ENCODE measurements around the gene GMPPA. TPM values are rescaled to one million over a fixed set of nuclear protein-coding genes. Genes with fewer than 3 reads are reported as not detected.

Gene GMPPA
- total RNA-seq, 1 donor from 2014 or later, result 52.9 TPM

DNA sequence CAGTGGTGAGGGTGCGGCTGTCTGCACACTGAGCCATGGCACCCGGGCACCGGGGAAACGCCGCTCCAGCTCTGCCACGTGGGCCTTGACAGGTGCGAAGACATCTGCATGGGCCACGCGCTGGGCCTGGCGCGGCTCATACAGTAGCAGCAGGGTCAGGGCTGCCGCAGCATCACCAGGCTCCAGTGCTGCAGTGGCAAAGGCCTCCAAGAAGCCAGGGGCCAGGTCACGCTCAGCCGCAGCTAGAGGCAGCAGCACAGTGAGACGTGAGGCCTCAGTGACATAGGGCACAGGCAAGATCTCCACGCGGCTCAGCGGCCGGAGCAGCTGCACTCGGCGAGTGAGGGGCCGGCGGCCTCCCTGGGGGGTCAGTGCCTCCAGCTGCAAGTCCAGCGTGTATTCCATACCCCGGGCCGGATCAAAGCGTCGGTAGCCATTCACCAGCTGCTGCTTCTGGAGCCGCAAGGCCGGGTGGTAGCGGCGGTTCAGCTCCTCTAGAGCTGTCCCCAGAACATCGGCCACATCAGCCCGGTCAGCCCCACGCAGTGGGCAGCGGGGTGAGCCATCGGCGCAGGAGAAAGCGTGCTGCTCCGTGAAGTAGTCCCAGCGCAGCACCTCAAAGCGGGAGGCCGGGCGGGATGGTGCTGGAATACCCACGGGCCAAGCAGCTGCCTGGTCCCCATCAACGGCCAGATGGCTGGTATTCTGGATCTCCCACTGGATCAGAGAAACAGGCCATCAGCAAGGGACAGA lies 41.4 kb downstream of the GMPPA start:
- no peak overlapping the region for H3K4me3 Mint-ChIP-seq (ENCODE audit: low read depth)
- intact Hi-C loops (cut with micrococcal nuclease), result loop anchor here (10.0 kb wide), 1 partner anchor 365 kb away; the partner anchor contains the start of genes CNPPD1, RETREG2 and SLC23A3
- H3K9me3 Mint-ChIP-seq, result no peaks in the 10 kb centered on the region
- H3K36me3 Mint-ChIP-seq (ENCODE audit: low read depth), result peaks cover 15% of the 10 kb centered on the region
- peaks cover 10% of the 10 kb centered on the region for H3K27me3 Mint-ChIP-seq (ENCODE audit: low read depth)
- H3K27ac Mint-ChIP-seq, result no peak overlapping the region
- DNase-seq (ENCODE audit: low spot score), result no peak
- H3K4me1 Mint-ChIP-seq (ENCODE audit: low read depth), result peaks cover 11% of the 10 kb centered on the region

DNA sequence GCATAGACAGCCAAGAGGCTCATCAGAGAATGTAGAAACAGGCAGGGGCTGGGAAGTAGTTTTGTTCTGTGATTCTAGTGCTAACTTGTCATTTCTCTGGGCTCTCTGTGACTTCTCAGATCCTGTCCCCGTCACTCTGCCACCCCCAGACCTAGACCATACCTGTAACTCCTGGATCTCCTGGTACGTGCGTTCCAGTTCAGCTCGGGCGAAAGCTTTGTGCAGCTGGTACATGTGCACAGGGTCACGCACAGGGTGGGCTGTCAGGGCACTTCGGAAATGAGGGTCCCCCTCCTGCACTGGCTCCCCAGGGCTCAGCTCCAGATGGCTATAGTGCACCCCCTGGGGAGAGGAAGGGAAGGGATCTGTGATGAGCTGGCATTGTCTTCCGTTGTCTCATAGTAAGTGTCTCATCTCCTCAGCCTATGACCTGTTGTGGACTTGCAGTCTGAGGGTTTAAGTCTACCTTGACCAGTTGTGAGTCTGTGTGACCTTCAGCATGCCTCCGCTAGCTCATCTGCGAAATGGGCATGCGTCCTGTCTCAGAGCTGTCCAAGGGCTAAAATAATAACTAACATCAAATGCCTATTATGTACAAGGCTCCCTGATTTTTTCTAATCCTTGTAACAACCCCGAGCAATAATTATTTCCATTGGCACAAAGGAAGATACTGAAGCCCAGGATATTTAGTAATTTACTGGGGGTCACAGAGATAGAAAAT lies 42.3 kb downstream of the GMPPA start:
- no peaks in the 10 kb centered on the region for H3K9me3 Mint-ChIP-seq
- H3K36me3 Mint-ChIP-seq (ENCODE audit: low read depth), result peaks cover 15% of the 10 kb centered on the region
- intact Hi-C loops (cut with micrococcal nuclease), result loop anchor here (1.0 to 10.0 kb wide), 4 partner anchors 43 to 366 kb away; partner anchors contain the start of genes CNPPD1, GMPPA, RETREG2 and SLC23A3
- H3K27me3 Mint-ChIP-seq (ENCODE audit: low read depth), result peaks cover 11% of the 10 kb centered on the region
- no peak overlapping the region for H3K27ac Mint-ChIP-seq
- DNase-seq (ENCODE audit: low spot score), result no peak
- H3K4me1 Mint-ChIP-seq (ENCODE audit: low read depth), result peaks cover 11% of the 10 kb centered on the region
- peak overlapping the region; percentile 26 for H3K4me3 Mint-ChIP-seq (ENCODE audit: low read depth)

DNA sequence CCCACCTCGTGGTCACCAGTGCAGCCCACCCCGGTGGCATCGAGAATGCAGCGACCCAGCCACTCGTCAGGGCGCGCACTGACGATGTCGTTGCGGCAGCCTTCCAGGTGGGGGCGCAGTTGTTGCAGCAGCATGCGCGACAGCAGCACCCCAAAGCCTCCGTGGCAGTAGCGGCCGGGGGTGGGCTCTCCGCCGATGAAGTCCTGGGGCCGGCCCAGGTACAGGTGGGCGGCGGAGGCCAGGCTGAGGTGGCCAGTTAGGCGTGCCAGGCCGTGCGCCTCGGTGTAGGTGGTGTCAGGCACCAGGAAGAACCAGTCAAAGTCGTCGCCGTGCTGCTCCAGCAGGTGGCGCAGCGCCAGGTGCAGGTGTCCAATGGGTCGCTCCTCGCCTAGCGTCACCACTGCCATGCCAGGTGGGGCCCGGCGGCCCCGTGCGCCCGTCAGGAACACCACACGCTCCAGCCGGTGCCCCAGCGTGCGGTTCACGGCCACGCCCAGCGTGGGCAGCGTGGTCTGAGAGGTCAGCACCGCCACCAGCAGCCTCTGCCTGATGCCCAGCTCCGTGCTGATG lies 43.0 kb downstream of the GMPPA start:
- Mint-ChIP-seq H3K36me3 (ENCODE audit: low read depth) (peaks cover 15% of the 10 kb centered on the region), H3K4me3 (ENCODE audit: low read depth) (peak overlapping the region; percentile 91), H3K9me3 (no peaks in the 10 kb centered on the region), H3K27ac (no peak overlapping the region), H3K4me1 (ENCODE audit: low read depth) (peaks cover 11% of the 10 kb centered on the region), H3K27me3 (ENCODE audit: low read depth) (peaks cover 16% of the 10 kb centered on the region)
- peak; percentile 84 for DNase-seq (ENCODE audit: low spot score)
- intact Hi-C loops (cut with micrococcal nuclease), result loop anchor here (1.0 to 10.0 kb wide), 5 partner anchors 17 to 367 kb away; partner anchors contain the start of genes CNPPD1, GMPPA, RETREG2 and SLC23A3

DNA sequence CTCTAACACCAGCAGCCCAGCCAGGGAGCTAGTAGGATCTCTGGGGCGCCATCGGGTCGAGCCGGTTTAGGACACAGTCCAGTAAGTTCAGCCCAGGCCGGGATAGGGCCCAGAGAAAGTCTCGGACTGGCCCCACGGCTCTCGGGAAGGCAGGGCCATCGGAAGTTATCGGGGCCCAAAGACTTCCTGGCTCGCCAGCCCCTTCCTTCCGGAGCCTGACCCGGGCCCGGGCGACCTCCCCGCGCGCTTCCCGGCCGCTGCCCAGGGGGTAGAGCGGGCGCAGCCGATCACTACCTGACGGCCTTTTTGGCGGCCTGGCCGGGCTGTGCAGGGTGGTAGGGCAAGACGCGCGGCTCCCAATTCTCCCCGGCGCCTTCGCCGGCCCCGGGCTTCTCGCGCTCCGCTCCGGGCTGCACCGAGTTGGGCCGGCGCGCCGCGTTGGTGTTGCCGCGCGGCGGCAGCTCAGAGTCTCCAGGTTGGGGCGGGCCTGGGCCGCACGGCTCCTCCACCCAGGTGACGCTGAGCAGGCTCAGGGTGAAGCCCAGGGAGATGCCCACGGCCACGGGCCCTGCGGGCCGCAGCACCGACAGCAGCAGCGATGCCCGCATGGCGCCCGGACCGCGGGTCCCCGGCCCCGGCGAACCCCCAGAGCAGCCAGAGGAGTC lies 44.4 kb downstream of the GMPPA start:
- no peak for DNase-seq (ENCODE audit: low spot score)
- peaks cover 15% of the 10 kb centered on the region for H3K36me3 Mint-ChIP-seq (ENCODE audit: low read depth)
- peak overlapping the region; percentile 19 for H3K27ac Mint-ChIP-seq
- H3K4me3 Mint-ChIP-seq (ENCODE audit: low read depth), result peak overlapping the region; percentile 91
- H3K27me3 Mint-ChIP-seq (ENCODE audit: low read depth), result peaks cover 16% of the 10 kb centered on the region
- peaks cover 11% of the 10 kb centered on the region for H3K4me1 Mint-ChIP-seq (ENCODE audit: low read depth)
- intact Hi-C loops (cut with micrococcal nuclease), result loop anchor here (1.0 to 10.0 kb wide), 5 partner anchors 9 to 368 kb away; partner anchors contain the start of genes CNPPD1, RETREG2, SLC23A3 and STK11IP
- H3K9me3 Mint-ChIP-seq, result no peaks in the 10 kb centered on the region

DNA sequence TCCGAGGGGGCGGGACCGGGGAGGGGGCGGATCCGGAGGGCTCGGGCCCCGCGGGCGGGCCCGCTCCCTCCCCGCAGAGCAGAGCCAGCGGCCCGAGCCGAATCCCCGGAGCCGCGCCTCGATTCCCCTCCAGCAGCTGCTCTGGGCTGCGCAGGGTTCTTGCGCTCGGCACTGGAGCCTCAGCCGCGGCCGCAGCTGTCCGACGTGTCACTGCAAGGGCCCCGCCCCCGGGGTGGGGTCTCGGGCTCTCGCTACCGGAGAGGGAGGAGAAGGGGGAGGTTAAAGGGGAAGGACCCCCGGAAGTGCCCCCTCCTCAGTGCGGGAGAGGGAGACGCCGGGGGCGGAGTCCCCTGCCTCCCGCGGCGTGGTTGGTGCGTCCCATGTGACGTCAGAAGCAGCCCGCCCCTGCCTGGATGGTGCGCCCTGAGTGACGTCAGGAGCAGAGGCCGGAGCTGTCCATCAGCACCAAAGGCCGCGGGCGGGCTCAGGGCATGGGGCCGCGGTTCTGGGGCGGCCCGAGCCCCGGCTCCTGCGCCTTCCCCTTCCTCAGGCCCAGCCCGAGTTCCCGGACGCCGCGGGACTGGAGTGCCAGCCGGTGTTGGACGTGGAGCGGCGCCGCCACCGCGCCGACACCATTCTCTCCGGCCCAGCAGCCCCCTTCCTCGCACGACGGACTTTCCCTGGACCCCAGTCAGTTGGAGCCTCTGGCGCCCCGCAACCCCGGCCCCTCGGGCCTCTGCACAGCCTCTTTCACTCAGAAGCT lies 45.1 kb downstream of the GMPPA start, which contains the start of the genes CHPF and TMEM198:
CHPF (minus strand) TSS at position 214 of the 763 bp plus-strand sequence. CDS start 271 bp downstream, outside the sequence.
TMEM198 (plus strand) TSS at position 433 of the 763 bp plus-strand sequence. CDS start 700 bp downstream, outside the sequence.
- H3K4me1 Mint-ChIP-seq (ENCODE audit: low read depth), result peaks cover 11% of the 10 kb centered on the region
- H3K27ac Mint-ChIP-seq, result peak within 1 kb of the TSS; percentile 71

DNA sequence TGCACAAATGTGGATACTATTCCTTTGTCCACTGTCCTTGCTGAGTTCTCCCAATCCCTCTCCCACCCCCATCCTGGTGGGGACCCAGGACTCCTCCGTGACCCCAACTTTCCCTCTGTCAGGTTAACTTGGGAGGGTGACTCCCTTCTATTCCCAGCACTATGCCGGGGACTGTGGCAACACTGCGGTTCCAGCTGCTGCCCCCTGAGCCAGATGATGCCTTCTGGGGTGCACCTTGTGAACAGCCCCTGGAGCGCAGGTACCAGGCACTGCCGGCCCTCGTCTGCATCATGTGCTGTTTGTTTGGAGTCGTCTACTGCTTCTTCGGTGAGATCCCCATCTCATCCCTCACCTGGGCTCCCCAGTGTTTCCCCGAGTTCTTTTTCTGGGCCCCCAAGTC lies 45.9 kb downstream of the GMPPA start:
- intact Hi-C loops (cut with micrococcal nuclease), result loop anchor here (10.0 kb wide), 1 partner anchor 370 kb away; the partner anchor contains the start of genes CNPPD1, RETREG2 and SLC23A3
- H3K9me3 Mint-ChIP-seq, result no peaks in the 10 kb centered on the region
- H3K27me3 Mint-ChIP-seq (ENCODE audit: low read depth), result peaks cover 16% of the 10 kb centered on the region
- peaks cover 11% of the 10 kb centered on the region for H3K4me1 Mint-ChIP-seq (ENCODE audit: low read depth)
- DNase-seq (ENCODE audit: low spot score), result no peak
- H3K36me3 Mint-ChIP-seq (ENCODE audit: low read depth), result peaks cover 11% of the 10 kb centered on the region
- H3K27ac Mint-ChIP-seq, result no peak overlapping the region
- peak overlapping the region; percentile 78 for H3K4me3 Mint-ChIP-seq (ENCODE audit: low read depth)

More for the DNA sequence above, 45.1 kb downstream of the GMPPA start, which contains the start of the genes CHPF and TMEM198:
- intact Hi-C loops (cut with micrococcal nuclease), result loop anchor here (1.0 to 10.0 kb wide), 5 partner anchors 9 to 369 kb away; partner anchors contain the start of genes CNPPD1, RETREG2, SLC23A3 and STK11IP
- peaks cover 11% of the 10 kb centered on the region for H3K36me3 Mint-ChIP-seq (ENCODE audit: low read depth)
- peak within 1 kb of the TSS; percentile 91 for H3K4me3 Mint-ChIP-seq (ENCODE audit: low read depth)
- DNase-seq (ENCODE audit: low spot score), result peak; percentile 93
- H3K27me3 Mint-ChIP-seq (ENCODE audit: low read depth), result peaks cover 16% of the 10 kb centered on the region
- no peaks in the 10 kb centered on the region for H3K9me3 Mint-ChIP-seq

DNA sequence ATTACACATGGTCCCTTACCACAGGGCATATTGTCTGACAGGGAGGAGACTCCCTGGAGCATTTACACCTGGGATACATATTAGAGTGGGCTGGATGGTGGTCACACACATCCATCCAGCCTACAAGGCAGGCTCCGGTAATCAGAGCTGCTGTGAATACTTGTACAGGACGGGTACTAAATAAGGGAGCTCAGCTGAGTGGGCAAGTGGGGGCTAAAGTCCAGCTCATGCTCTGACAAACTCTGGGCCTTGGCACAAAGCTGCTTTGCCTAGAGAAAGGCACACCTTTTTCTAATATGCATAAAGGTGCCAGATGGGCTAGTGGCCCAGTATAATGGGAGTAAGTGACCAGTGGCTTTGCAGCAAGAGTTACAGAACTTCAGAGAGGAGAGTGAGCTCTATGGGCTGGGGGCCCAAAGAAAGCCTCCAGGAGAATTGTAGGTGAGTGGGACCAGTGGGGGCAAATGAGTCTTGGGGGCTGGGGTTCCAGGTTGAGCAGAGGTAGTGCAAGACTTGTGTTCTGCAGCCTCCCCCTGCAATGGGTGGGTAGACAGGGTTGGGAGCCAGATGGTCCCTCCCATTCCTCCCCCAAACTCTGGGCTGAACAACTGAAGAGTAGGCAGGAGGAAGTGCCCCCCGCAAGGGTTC lies 46.7 kb downstream of the GMPPA start:
- H3K4me3 Mint-ChIP-seq (ENCODE audit: low read depth), result no peak overlapping the region
- no peaks in the 10 kb centered on the region for H3K9me3 Mint-ChIP-seq
- peaks cover 11% of the 10 kb centered on the region for H3K4me1 Mint-ChIP-seq (ENCODE audit: low read depth)
- no peak overlapping the region for H3K27ac Mint-ChIP-seq
- H3K27me3 Mint-ChIP-seq (ENCODE audit: low read depth), result peaks cover 17% of the 10 kb centered on the region
- H3K36me3 Mint-ChIP-seq (ENCODE audit: low read depth), result peaks cover 11% of the 10 kb centered on the region
- DNase-seq (ENCODE audit: low spot score), result no peak
- intact Hi-C loops (cut with micrococcal nuclease), result loop anchor here (10.0 kb wide), 1 partner anchor 371 kb away; the partner anchor contains the start of genes CNPPD1, RETREG2 and SLC23A3

DNA sequence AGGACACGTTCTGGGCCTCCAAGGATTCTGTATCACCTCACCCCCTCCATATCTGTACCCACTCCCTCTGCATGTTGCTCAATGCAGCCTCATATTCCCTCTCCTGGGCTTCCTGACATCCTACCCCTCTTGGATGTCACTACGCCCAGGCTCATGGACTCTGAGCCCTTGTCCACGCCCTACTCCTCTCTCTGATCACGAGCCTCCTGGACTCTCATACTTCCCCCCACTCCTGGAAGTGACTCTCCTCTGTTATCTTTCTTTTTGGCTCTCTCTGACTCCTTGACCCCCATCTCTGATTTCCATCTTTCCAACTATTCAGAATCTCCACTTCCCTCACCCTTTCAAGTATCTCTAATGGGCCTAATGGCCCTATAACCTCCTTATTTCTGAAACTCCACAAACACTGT lies 47.3 kb downstream of the GMPPA start:
- intact Hi-C loops (cut with micrococcal nuclease), result loop anchor here (10.0 kb wide), 1 partner anchor 371 kb away; the partner anchor contains the start of genes CNPPD1, RETREG2 and SLC23A3
- H3K36me3 Mint-ChIP-seq (ENCODE audit: low read depth), result peaks cover 6% of the 10 kb centered on the region

DNA sequence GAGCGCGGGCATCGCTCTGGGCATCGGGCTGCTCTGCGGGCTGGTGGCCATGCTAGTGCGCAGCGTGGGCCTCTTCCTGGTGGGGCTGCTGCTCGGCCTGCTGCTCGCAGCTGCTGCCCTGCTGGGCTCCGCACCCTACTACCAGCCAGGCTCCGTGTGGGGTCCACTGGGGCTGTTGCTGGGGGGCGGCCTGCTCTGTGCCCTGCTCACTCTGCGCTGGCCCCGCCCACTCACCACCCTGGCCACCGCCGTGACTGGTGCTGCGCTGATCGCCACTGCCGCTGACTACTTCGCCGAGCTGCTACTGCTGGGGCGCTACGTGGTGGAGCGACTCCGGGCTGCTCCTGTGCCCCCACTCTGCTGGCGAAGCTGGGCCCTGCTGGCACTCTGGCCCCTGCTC lies 48.9 kb downstream of the GMPPA start:
- Mint-ChIP-seq H3K4me1 (ENCODE audit: low read depth) (peaks cover 8% of the 10 kb centered on the region), H3K27ac (no peak overlapping the region), H3K27me3 (ENCODE audit: low read depth) (peaks cover 26% of the 10 kb centered on the region), H3K4me3 (ENCODE audit: low read depth) (no peak overlapping the region), H3K36me3 (ENCODE audit: low read depth) (no peaks in the 10 kb centered on the region), H3K9me3 (no peaks in the 10 kb centered on the region)
- intact Hi-C loops (cut with micrococcal nuclease), result loop anchor here (10.0 kb wide), 1 partner anchor 373 kb away; the partner anchor contains the start of genes CNPPD1, RETREG2 and SLC23A3
- DNase-seq (ENCODE audit: low spot score), result no peak

More for the DNA sequence above, 47.3 kb downstream of the GMPPA start:
- DNase-seq (ENCODE audit: low spot score), result no peak
- peaks cover 21% of the 10 kb centered on the region for H3K27me3 Mint-ChIP-seq (ENCODE audit: low read depth)
- peak overlapping the region; percentile 3 for H3K4me3 Mint-ChIP-seq (ENCODE audit: low read depth)
- no peak overlapping the region for H3K27ac Mint-ChIP-seq
- peaks cover 11% of the 10 kb centered on the region for H3K4me1 Mint-ChIP-seq (ENCODE audit: low read depth)
- no peaks in the 10 kb centered on the region for H3K9me3 Mint-ChIP-seq

DNA sequence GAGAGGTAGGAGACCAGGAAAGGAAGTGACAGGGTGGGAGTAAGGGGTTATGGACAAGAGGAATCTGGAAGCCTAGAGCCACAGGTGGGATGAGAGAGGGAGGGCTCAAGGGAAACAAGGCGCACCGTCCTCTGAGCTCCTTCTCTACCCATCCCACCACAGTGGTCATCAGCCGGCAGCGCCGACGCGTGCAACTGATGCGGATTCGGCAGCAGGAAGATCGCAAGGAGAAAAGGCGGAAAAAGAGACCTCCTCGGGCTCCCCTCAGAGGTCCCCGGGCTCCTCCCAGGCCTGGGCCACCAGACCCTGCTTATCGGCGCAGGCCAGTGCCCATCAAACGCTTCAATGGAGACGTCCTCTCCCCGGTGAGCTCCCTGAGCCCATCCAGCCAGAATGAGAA lies 50.3 kb downstream of the GMPPA start:
- Mint-ChIP-seq H3K4me3 (ENCODE audit: low read depth) (no peak overlapping the region), H3K36me3 (ENCODE audit: low read depth) (no peaks in the 10 kb centered on the region), H3K9me3 (no peaks in the 10 kb centered on the region), H3K4me1 (ENCODE audit: low read depth) (peaks cover 5% of the 10 kb centered on the region), H3K27me3 (ENCODE audit: low read depth) (peaks cover 33% of the 10 kb centered on the region), H3K27ac (no peak overlapping the region)
- intact Hi-C loops (cut with micrococcal nuclease), result loop anchor here (10.0 kb wide), 1 partner anchor 374 kb away; the partner anchor contains the start of genes CNPPD1, RETREG2 and SLC23A3
- DNase-seq (ENCODE audit: low spot score), result no peak

DNA sequence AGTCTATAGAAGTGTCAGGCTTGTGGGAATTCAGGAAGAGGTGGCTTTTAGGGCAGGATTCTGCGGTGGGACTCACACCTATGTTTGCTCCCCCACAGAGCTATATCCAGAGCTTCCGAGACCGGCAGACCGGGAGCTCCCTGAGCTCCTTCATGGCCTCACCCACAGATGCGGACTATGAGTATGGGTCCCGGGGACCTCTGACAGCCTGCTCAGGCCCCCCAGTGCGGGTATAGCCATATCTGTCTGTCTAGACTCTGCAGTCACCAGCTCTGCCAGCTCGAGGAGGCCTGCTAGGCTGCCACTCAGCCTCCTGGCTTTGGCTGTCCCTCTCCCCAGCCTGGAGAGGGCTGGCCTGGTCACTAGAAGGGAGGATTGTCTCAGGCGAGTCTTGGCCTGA lies 50.9 kb downstream of the GMPPA start:
- Mint-ChIP-seq H3K36me3 (ENCODE audit: low read depth) (no peaks in the 10 kb centered on the region), H3K4me3 (ENCODE audit: low read depth) (no peak overlapping the region), H3K4me1 (ENCODE audit: low read depth) (peaks cover 2% of the 10 kb centered on the region), H3K27me3 (ENCODE audit: low read depth) (peaks cover 30% of the 10 kb centered on the region), H3K9me3 (no peaks in the 10 kb centered on the region), H3K27ac (no peak overlapping the region)
- DNase-seq (ENCODE audit: low spot score), result no peak
- intact Hi-C loops (cut with micrococcal nuclease), result loop anchor here (10.0 kb wide), 1 partner anchor 375 kb away; the partner anchor contains the start of genes CNPPD1, RETREG2 and SLC23A3
